Activated T-helper 1 cell treated with anti-CD3 and anti-CD28 coated beads, Interleukin-12 subunit alpha, Interleukin-12 subunit beta, Interleukin-2, Interleukin-4 antibody, amounts not matched to agents 30 ng/mL and 10 ng/mL and 1 ng/mL, durations not matched to agents 14 hours and 24 hours and 36 hours (primary cell): Measurements from ENCODE around the gene KCNQ1OT1. TPM values are rescaled to one million over a fixed set of nuclear protein-coding genes. Genes with fewer than 3 reads are reported as not detected.

Source experiments
- DNase-seq: peaks from one replicate; pipeline ENCODE4 v3.0.0; 2021; ENCODE audit warnings: low spot score
- H3K27ac Mint-ChIP-seq: one replicate; pipeline ENCODE4 v1.8.0; 2021; ENCODE audit warnings: mild to moderate bottlenecking, mixed read lengths
- H3K27me3 Mint-ChIP-seq: one replicate; pipeline ENCODE4 v1.8.0; 2022; ENCODE audit warnings: mild to moderate bottlenecking, moderate library complexity, mixed read lengths; ENCODE audit not compliant: insufficient read depth
- H3K36me3 Mint-ChIP-seq: one replicate; pipeline ENCODE4 v1.8.0; 2021; ENCODE audit warnings: low read depth, mixed read lengths
- H3K4me1 Mint-ChIP-seq: one replicate; pipeline ENCODE4 v1.8.0; 2021; ENCODE audit warnings: low read depth, mixed read lengths
- H3K4me3 Mint-ChIP-seq: one replicate; pipeline ENCODE4 v1.8.0; 2021; ENCODE audit warnings: mild to moderate bottlenecking, moderate library complexity, mixed read lengths
- H3K9me3 Mint-ChIP-seq: one replicate; pipeline ENCODE4 v1.8.0; 2021; ENCODE audit warnings: mixed read lengths
- intact Hi-C: fragments of 100-400 bp; cut with micrococcal nuclease; formaldehyde crosslinking; loops from one replicate; pipeline ENCODE4 v1.15.1; 2024
- total RNA-seq: library from RNA; stranded (reverse); gene quantifications from 2 replicates; pipeline ENCODE4 v1.2.3, GENCODE V29; 2022

The KCNQ1OT1 gene
- total RNA-seq, 1 donor from 2014 or later, result 0.67 TPM

GRCh38 chr11:2678396-2678795 is 21.4 kb downstream of the KCNQ1OT1 start:
- H3K9me3 Mint-ChIP-seq, result no peaks in the 10 kb centered on the region
- no peak overlapping the region for H3K4me3 Mint-ChIP-seq

DNA sequence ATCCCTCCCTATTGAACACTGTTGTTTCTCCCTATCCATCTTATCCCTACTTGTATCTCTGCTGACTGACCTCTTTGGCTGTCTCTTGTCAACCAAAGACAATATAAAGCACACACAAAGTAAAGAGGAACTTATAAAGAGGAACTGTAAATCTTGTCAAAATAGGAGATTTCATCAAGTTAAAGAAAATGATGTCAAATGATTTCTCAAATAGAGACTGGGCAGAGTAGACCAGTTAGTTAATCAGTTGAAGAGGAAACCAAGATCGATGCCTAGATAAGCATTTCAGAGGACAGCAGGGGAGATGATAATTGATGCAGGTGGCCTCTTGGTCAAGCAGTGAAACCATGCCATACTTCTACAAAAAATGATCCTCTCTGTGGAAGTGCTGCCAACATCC is 22.7 kb downstream of the KCNQ1OT1 start:
- no peaks in the 10 kb centered on the region for H3K4me1 Mint-ChIP-seq
- H3K27ac Mint-ChIP-seq, result no peak overlapping the region
- DNase-seq, result no peak
- intact Hi-C loops, result no loop called here
- H3K27me3 Mint-ChIP-seq, result no peaks in the 10 kb centered on the region
- no peak overlapping the region for H3K4me3 Mint-ChIP-seq
- H3K36me3 Mint-ChIP-seq, result no peaks in the 10 kb centered on the region
- H3K9me3 Mint-ChIP-seq, result no peaks in the 10 kb centered on the region

More at GRCh38 chr11:2678396-2678795, 21.4 kb downstream of the KCNQ1OT1 start:
- Mint-ChIP-seq H3K27ac (no peak overlapping the region), H3K27me3 (no peaks in the 10 kb centered on the region), H3K36me3 (no peaks in the 10 kb centered on the region), H3K4me1 (no peaks in the 10 kb centered on the region)
- DNase-seq, result no peak
- intact Hi-C loops, result no loop called here

DNA sequence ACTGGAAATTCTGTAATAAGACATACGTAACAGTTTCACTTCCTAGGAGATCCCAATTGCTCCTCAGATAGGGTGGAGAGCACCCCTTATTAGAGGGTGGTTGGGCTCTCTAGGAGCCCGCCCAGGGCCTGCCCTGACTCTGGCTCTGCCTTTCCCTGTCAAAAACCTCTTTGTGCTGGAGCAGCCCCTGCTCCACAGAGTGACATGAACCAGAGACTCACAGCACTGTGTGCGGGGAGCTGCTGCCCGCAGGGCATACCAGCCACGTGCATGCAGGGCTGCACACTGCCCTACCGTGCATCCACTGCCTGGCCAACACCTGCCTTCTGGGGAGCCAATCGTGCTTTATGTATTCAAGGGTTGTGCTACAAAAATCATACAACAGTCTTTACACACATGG is 24.3 kb downstream of the KCNQ1OT1 start:
- H3K4me3 Mint-ChIP-seq, result no peak overlapping the region
- no peaks in the 10 kb centered on the region for H3K9me3 Mint-ChIP-seq
- H3K27me3 Mint-ChIP-seq, result no peaks in the 10 kb centered on the region
- DNase-seq, result no peak
- H3K4me1 Mint-ChIP-seq, result no peaks in the 10 kb centered on the region
- H3K36me3 Mint-ChIP-seq, result no peaks in the 10 kb centered on the region
- intact Hi-C loops, result no loop called here
- no peak overlapping the region for H3K27ac Mint-ChIP-seq

DNA sequence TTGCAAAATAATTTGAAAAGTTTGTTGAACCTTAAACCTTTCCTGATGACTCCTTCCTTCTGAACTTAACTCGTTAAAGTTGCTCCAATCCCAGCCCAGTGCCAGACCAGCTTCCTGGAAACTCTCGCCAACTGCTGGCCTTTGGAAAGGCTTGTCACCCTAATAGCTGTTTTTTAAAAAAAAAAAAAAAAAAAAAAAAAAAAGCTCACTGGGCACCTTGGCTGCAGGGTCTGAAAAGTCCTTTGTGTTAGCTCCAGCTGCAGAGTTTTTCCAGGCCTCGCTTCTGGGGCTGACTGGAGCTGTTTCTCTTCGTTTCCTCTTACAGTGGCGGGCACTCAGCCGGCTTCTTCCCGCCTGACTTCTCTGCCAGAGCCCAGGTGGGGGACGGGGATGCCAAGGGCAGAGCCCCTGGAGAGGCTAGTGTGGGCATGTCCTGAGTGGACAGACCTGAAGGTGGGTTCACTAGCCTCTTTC is 25.1 kb downstream of the KCNQ1OT1 start:
- no peaks in the 10 kb centered on the region for H3K9me3 Mint-ChIP-seq
- H3K4me3 Mint-ChIP-seq, result no peak overlapping the region
- H3K4me1 Mint-ChIP-seq, result no peaks in the 10 kb centered on the region
- no peaks in the 10 kb centered on the region for H3K27me3 Mint-ChIP-seq
- no peak overlapping the region for H3K27ac Mint-ChIP-seq
- no peak for DNase-seq
- no peaks in the 10 kb centered on the region for H3K36me3 Mint-ChIP-seq
- intact Hi-C loops, result no loop called here

GRCh38 chr11:2673871-2674471 is 25.8 kb downstream of the KCNQ1OT1 start:
- no peak for DNase-seq
- Mint-ChIP-seq H3K27ac (no peak overlapping the region), H3K9me3 (no peaks in the 10 kb centered on the region), H3K4me1 (no peaks in the 10 kb centered on the region), H3K27me3 (no peaks in the 10 kb centered on the region), H3K4me3 (no peak overlapping the region), H3K36me3 (no peaks in the 10 kb centered on the region)
- intact Hi-C loops, result no loop called here

DNA sequence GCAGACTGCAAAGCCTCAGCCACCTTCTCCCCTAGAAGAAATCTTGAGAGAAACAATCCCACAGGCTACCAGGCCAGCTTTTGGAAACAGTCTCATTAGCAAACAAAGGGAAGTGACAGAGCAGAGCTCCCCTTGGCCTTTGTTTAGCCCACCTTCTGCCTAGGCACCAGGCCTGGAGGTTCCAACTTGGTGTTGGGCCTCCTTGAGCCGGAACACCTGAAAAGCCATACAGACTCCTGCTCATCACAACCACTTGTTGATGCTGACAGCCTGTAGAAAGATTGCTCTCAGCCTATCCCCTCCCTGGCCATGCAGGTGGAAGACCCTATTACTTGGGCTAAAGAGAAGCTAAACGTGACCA is 26.6 kb downstream of the KCNQ1OT1 start:
- intact Hi-C loops, result no loop called here
- DNase-seq, result no peak
- Mint-ChIP-seq H3K4me3 (no peak overlapping the region), H3K9me3 (no peaks in the 10 kb centered on the region), H3K27ac (no peak overlapping the region), H3K27me3 (no peaks in the 10 kb centered on the region), H3K4me1 (no peaks in the 10 kb centered on the region), H3K36me3 (no peaks in the 10 kb centered on the region)

DNA sequence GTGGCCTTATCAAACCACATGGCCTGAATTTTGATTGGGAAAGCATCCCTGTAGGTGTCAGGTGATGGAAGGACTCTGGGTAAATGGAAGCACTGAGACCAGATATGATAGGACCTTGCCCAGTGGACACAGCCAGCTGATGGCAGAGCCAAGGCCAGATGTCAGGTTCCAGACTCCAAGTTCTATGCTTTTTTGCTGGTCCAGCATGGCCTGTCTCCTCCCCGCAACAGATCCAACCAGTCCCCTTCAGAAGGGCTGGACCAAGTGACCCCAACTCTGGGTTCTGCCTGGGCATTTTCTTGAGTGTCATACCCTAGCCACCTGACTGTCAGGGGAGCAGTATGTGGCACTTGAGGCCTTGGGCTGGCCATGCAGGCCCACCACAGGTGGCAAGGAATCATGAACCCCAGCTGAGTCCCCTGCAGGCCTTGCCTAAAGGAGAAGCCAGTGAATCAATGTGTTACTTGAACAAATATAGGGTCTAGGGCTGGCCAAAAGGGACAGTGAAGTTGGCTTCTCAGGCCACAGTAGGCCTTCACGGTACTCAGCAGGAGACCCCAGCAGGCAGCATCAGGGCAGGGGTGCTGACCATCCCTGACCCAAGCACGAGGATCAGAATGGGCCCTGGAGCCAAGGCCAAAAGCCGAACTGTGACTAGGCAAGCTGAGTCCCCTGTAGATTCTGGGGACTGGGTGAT is 27.1 kb downstream of the KCNQ1OT1 start:
- DNase-seq, result no peak
- H3K4me1 Mint-ChIP-seq, result no peaks in the 10 kb centered on the region
- H3K4me3 Mint-ChIP-seq, result no peak overlapping the region
- intact Hi-C loops, result no loop called here
- no peaks in the 10 kb centered on the region for H3K36me3 Mint-ChIP-seq
- H3K27me3 Mint-ChIP-seq, result no peaks in the 10 kb centered on the region
- H3K27ac Mint-ChIP-seq, result no peak overlapping the region
- no peaks in the 10 kb centered on the region for H3K9me3 Mint-ChIP-seq

DNA sequence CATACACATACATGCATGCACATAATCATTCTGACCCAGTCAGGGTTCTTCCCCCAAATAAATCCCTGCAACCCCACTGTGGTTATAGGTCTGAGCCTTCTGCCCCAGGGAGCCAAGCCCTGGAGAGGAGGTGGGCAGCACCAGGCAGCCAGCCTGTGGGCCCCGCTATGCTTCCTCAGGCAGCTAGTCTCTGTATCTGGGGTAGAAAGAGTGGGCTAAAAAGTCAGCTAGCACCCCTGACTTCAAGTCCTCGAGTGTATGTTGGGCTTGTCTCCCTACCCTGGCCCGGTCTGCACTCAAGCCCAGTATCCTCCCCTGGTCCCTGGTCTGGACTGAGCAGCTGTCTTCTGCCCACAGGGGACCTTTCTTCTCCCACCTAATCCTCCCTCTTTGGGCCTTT is 28.0 kb downstream of the KCNQ1OT1 start:
- no peak for DNase-seq
- Mint-ChIP-seq H3K4me3 (no peak overlapping the region), H3K27me3 (no peaks in the 10 kb centered on the region), H3K27ac (no peak overlapping the region), H3K4me1 (no peaks in the 10 kb centered on the region), H3K36me3 (no peaks in the 10 kb centered on the region), H3K9me3 (no peaks in the 10 kb centered on the region)
- intact Hi-C loops, result no loop called here

DNA sequence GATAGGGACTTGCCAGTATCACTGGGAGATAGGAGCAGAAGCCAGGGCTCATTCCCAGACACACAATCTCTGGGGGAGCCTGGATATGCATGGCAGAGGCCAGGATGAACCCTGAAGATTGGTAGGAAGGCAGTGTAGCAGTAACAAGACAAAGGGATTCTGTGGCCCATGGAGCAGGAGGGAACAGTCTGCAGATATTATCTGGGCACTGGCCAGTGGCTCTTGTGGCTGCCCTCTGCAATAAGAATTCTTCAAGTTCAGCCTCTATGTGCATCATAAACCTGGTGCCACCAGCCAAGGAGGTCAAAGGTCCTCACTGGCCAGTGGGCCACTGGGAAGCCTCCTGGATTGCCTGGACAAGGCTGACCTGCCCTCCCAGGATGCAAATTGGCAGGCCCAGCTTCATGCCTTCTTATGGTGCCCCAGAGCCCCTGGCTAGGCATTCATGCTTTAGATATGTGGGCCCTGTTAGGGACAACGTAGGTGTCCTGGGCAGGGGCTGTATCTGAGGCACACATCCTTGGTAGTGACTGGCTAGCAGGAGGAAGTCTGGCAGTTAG is 29.2 kb downstream of the KCNQ1OT1 start:
- Mint-ChIP-seq H3K4me3 (no peak overlapping the region), H3K4me1 (no peaks in the 10 kb centered on the region), H3K36me3 (no peaks in the 10 kb centered on the region), H3K9me3 (no peaks in the 10 kb centered on the region), H3K27me3 (no peaks in the 10 kb centered on the region), H3K27ac (no peak overlapping the region)
- intact Hi-C loops, result no loop called here
- DNase-seq, result no peak

GRCh38 chr11:2669634-2670469 is 29.9 kb downstream of the KCNQ1OT1 start:
- Mint-ChIP-seq H3K27ac (no peak overlapping the region), H3K4me1 (no peaks in the 10 kb centered on the region), H3K4me3 (no peak overlapping the region), H3K27me3 (no peaks in the 10 kb centered on the region), H3K9me3 (no peaks in the 10 kb centered on the region), H3K36me3 (no peaks in the 10 kb centered on the region)
- no peak for DNase-seq
- intact Hi-C loops, result no loop called here

DNA sequence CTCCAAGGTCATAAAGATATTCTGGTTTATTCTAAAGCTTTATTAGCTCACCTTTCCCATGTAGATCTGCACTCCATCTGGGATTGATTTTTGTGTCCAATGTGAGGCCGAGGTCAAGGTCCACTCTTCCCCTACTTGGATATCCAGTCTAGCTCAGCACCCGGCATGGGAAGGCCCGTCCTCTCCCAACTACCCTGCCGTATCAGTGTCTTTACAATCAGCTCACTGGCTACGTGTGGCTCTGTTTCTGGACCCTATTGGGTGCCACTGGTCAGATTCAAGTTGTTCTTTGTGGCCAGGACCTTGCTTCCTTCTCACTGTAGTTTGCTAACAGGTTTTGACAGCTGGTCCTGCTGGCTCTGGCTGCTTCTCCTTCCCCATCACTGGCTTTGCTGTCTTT is 30.9 kb downstream of the KCNQ1OT1 start:
- Mint-ChIP-seq H3K27me3 (no peaks in the 10 kb centered on the region), H3K36me3 (no peaks in the 10 kb centered on the region), H3K4me1 (no peaks in the 10 kb centered on the region), H3K4me3 (no peak overlapping the region), H3K9me3 (no peaks in the 10 kb centered on the region), H3K27ac (no peak overlapping the region)
- intact Hi-C loops, result no loop called here
- no peak for DNase-seq

DNA sequence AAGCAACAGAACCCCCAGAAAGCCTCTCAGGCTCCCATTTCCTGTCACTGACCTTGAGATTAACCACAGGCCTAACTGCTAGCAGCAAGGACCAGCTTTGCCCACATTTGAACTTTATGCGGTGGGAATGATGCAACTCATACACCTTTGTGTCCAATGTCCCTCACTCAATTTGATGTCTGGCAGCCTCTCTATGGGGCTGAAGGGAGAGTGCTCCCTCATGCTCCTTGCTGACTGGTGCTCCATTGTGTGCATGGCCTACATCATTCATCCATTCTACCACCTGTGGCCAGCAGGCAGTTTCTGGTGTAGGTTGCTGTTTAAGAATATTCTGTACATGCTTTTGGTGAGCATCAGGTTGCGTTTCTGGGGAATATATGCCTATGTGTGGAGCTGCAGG is 31.9 kb downstream of the KCNQ1OT1 start:
- intact Hi-C loops, result no loop called here
- Mint-ChIP-seq H3K36me3 (no peaks in the 10 kb centered on the region), H3K4me3 (no peak overlapping the region), H3K27me3 (no peaks in the 10 kb centered on the region), H3K9me3 (no peaks in the 10 kb centered on the region), H3K27ac (no peak overlapping the region), H3K4me1 (no peaks in the 10 kb centered on the region)
- no peak for DNase-seq
